HG03457 (cell line): ENCODE measurements around the gene RAB10.
"Not testable (repeated sequence)": the region's sequence is repeated elsewhere in the genome, so short reads cannot be mapped to it uniquely, and the experiment has no call there.

Experiments used
- ATAC-seq: cut with Tn5 transposase; IDR thresholded peaks from one replicate; pipeline ENCODE4 v1.9.1; 2021; ENCODE audit warnings: moderate number of reproducible peaks; ENCODE audit not compliant: unreplicated experiment

RAB10 gene

GRCh38 chr2:26033818-26034636, at the start of gene RAB10:
Gene RAB10, plus strand, starts transcription at chr2:26034084. Its CDS starts 525 bp downstream, at chr2:26034609.
- peak; percentile 83 for ATAC-seq

GRCh38 chr2:25988134-25988533, 45.8 kb upstream of the RAB10 start:
- no peak for ATAC-seq

- ATAC-seq = no peak
Observed at GRCh38 chr2:25989154-25989553, 44.7 kb upstream of the RAB10 start.

- ATAC-seq = no peak
Observed at GRCh38 chr2:25991965-25992364, 41.9 kb upstream of the RAB10 start.

- ATAC-seq = no peak
Observed at GRCh38 chr2:25992556-25992955, 41.3 kb upstream of the RAB10 start.

GRCh38 chr2:25993049-25993448, 40.8 kb upstream of the RAB10 start:
- no peak for ATAC-seq

- ATAC-seq = no peak
Observed at GRCh38 chr2:25994509-25994908, 39.4 kb upstream of the RAB10 start.

- no peak for ATAC-seq
Observed at GRCh38 chr2:25996844-25997243, 37.0 kb upstream of the RAB10 start.

- ATAC-seq = not testable (repeated sequence)
Observed at GRCh38 chr2:25998816-25999383, 35.0 kb upstream of the RAB10 start.

- not testable (repeated sequence) for ATAC-seq
Observed at GRCh38 chr2:25999406-25999805, 34.5 kb upstream of the RAB10 start.

GRCh38 chr2:26000561-26001082, 33.3 kb upstream of the RAB10 start:
- ATAC-seq = no peak

- ATAC-seq = no peak
Observed at GRCh38 chr2:26001743-26002351, 32.0 kb upstream of the RAB10 start.

GRCh38 chr2:26002632-26003310, 31.1 kb upstream of the RAB10 start:
- no peak for ATAC-seq

GRCh38 chr2:26008095-26008494, 25.8 kb upstream of the RAB10 start:
- no peak for ATAC-seq

- no peak for ATAC-seq
Observed at GRCh38 chr2:26008851-26009566, 24.9 kb upstream of the RAB10 start.

GRCh38 chr2:26009567-26009963, 24.3 kb upstream of the RAB10 start:
- ATAC-seq = no peak

GRCh38 chr2:26010943-26011342, 22.9 kb upstream of the RAB10 start:
- ATAC-seq = no peak

GRCh38 chr2:26011609-26011989, 22.3 kb upstream of the RAB10 start:
- no peak for ATAC-seq

GRCh38 chr2:26011990-26012856, 21.7 kb upstream of the RAB10 start:
- ATAC-seq = no peak

GRCh38 chr2:26013668-26014067, 20.2 kb upstream of the RAB10 start:
- ATAC-seq = no peak
